HFFc6 (cell line): ENCODE data around the gene CDH6. TPM values are rescaled to one million over a fixed set of nuclear protein-coding genes. Genes with fewer than 3 reads are reported as not detected.
A peak's percentile ranks its signal among the peaks of the same experiment; 100 is the strongest.

Source experiments
- DNase-seq: peaks from one replicate; pipeline ENCODE4 v3.0.0-alpha.2; 2018
- H3K27ac Mint-ChIP-seq: 2 replicates; pipeline ENCODE4 v1.8.0; 2020; ENCODE audit warnings: mild to moderate bottlenecking, mixed read lengths
- H3K27me3 Mint-ChIP-seq: 2 replicates; pipeline ENCODE4 v1.8.0; 2021; ENCODE audit warnings: mild to moderate bottlenecking, moderate library complexity, mixed read lengths; ENCODE audit not compliant: insufficient read depth
- H3K36me3 Mint-ChIP-seq: 2 replicates; pipeline ENCODE4 v1.8.0; 2021; ENCODE audit warnings: low read depth, mixed read lengths
- H3K4me1 Mint-ChIP-seq: 2 replicates; pipeline ENCODE4 v1.8.0; 2020; ENCODE audit warnings: low read depth, mixed read lengths
- H3K4me3 Mint-ChIP-seq: 2 replicates; pipeline ENCODE4 v1.8.0; 2020; ENCODE audit warnings: mild to moderate bottlenecking, moderate library complexity, mixed read lengths
- H3K9me3 Mint-ChIP-seq: 2 replicates; pipeline ENCODE4 v1.8.0; 2020; ENCODE audit warnings: mild to moderate bottlenecking, mixed read lengths
- CTCF ChIP-seq: fragments of 200-600 bp; sonication (generic); IDR thresholded peaks from 2 replicates; pipeline ENCODE4 v1.5.0; 2021; ENCODE audit warnings: antibody characterized with exemption, mild to moderate bottlenecking
- total RNA-seq, 6 experiments: library from RNA; stranded (reverse); fragmentation: NEBNext Ultra II Directional; extraction: Animal tissue kit (Norgen Biotek cat#: 25700); gene quantifications; 2 replicates in 1 of 6; 3 replicates in 5 of 6; pipeline ENCODE4 v1.2.3, GENCODE V29; 2021

The CDH6 gene
- total RNA-seq, 6 experiments from 2014 or later: 0.26 to 6.6 (median 5.0) TPM

- Mint-ChIP-seq H3K4me1 (peaks cover 31% of the 10 kb centered on the region; the same call in 1 of the 2 replicates), H3K27me3 (no peaks in the 10 kb centered on the region; the same call in 1 of the 2 replicates), H3K4me3 (peak overlapping the region; percentile 72; the same call in 1 of the 2 replicates), H3K27ac (no peak overlapping the region), H3K36me3 (no peaks in the 10 kb centered on the region), H3K9me3 (no peaks in the 10 kb centered on the region)
- no peak for DNase-seq
- TF ChIP-seq CTCF: no peak
Observed at GRCh38 chr5:31238497-31238896, 45.0 kb downstream of the CDH6 start.

- DNase-seq: no peak
- peaks cover 6% of the 10 kb centered on the region; the same call in 1 of the 2 replicates for H3K27me3 Mint-ChIP-seq
- no peak for TF ChIP-seq CTCF
- no peak overlapping the region for H3K27ac Mint-ChIP-seq
- peaks cover 12% of the 10 kb centered on the region; the same call in 1 of the 2 replicates for H3K4me1 Mint-ChIP-seq
- H3K9me3 Mint-ChIP-seq: no peaks in the 10 kb centered on the region
- H3K36me3 Mint-ChIP-seq: no peaks in the 10 kb centered on the region
- no peak overlapping the region for H3K4me3 Mint-ChIP-seq
Observed at GRCh38 chr5:31244921-31245320, 51.4 kb downstream of the CDH6 start.

DNA sequence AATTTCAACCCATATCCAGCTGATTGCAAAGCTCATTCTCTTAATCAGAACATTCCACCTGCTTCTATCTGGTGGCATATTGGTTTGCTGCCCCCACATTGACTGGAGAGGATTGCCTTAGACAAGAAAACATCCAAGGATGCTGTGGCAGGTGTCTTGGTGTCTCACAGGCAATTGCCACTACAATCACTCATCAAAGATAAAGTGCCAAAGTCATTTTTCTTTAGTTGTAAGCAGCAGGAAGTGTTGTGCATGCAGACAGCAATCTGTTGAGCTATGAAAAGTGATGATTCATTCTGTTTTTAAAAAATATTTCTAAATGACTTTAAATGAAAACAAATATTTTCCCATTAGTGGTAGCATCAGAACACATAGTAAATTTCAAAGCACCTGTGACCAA, 53.9 kb downstream of the CDH6 start:
- Mint-ChIP-seq H3K4me3 (no peak overlapping the region), H3K27me3 (peaks cover 10% of the 10 kb centered on the region), H3K36me3 (no peaks in the 10 kb centered on the region), H3K9me3 (no peaks in the 10 kb centered on the region), H3K4me1 (peaks cover 12% of the 10 kb centered on the region; the same call in 1 of the 2 replicates), H3K27ac (no peak overlapping the region)
- TF ChIP-seq CTCF: no peak
- no peak for DNase-seq

GRCh38 chr5:31250201-31250600, 56.7 kb downstream of the CDH6 start:
- peaks cover 16% of the 10 kb centered on the region for H3K27me3 Mint-ChIP-seq
- no peak overlapping the region for H3K4me3 Mint-ChIP-seq

GRCh38 chr5:31251032-31251431, 57.5 kb downstream of the CDH6 start:
- Mint-ChIP-seq H3K27ac (no peak overlapping the region), H3K9me3 (peaks cover 4% of the 10 kb centered on the region; the same call in 1 of the 2 replicates), H3K36me3 (peaks cover 6% of the 10 kb centered on the region; the same call in 1 of the 2 replicates), H3K4me1 (peaks cover 12% of the 10 kb centered on the region; the same call in 1 of the 2 replicates), H3K27me3 (peaks cover 14% of the 10 kb centered on the region), H3K4me3 (no peak overlapping the region)
- DNase-seq: no peak
- no peak for TF ChIP-seq CTCF

More at GRCh38 chr5:31250201-31250600, 56.7 kb downstream of the CDH6 start:
- Mint-ChIP-seq H3K27ac (no peak overlapping the region), H3K9me3 (peaks cover 4% of the 10 kb centered on the region; the same call in 1 of the 2 replicates), H3K4me1 (peaks cover 12% of the 10 kb centered on the region; the same call in 1 of the 2 replicates), H3K36me3 (peaks cover 6% of the 10 kb centered on the region; the same call in 1 of the 2 replicates)
- DNase-seq: no peak
- TF ChIP-seq CTCF: no peak
